Measurements from ENCODE around the gene ZNF618.

DNA sequence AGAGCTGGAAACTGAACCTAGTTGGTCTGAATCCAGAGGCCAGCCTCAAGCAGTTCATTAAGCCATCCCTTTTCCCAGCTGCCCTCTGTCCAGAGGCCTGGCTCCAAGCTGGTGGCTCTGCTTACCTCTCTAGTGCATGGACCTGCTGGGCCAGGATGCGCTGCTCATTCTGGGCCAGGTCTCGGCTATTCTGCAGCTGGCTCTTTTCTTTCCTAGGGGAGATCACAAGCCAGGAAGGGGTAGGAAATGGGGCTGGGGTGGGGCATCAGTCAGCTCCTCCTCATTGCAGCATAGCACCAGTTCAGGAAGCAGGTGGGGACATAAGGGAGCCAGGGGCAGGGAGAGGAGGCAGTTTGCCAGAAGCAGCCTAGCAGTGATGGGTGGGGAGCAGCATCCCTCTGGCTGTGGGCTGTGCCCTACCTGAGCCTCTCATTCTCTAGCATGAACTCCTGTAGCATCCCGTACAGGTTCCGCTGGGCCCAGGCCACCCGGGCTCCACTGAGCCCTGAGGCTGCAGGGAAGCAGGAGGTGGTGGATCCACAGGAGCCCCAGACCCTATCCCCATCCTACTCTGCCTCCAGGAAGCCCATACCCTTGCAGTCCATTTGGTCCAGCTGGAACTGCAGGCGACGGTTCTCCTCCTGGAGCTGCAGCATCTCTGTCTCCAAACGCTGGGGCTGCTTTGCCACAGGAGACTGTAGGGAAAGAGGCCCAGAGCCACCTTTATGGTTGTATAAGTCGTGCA, 217.8 kb downstream of the ZNF618 start:
- TF ChIP-seq, protein P1, sequence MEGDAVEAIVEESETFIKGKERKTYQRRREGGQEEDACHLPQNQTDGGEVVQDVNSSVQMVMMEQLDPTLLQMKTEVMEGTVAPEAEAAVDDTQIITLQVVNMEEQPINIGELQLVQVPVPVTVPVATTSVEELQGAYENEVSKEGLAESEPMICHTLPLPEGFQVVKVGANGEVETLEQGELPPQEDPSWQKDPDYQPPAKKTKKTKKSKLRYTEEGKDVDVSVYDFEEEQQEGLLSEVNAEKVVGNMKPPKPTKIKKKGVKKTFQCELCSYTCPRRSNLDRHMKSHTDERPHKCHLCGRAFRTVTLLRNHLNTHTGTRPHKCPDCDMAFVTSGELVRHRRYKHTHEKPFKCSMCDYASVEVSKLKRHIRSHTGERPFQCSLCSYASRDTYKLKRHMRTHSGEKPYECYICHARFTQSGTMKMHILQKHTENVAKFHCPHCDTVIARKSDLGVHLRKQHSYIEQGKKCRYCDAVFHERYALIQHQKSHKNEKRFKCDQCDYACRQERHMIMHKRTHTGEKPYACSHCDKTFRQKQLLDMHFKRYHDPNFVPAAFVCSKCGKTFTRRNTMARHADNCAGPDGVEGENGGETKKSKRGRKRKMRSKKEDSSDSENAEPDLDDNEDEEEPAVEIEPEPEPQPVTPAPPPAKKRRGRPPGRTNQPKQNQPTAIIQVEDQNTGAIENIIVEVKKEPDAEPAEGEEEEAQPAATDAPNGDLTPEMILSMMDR (IDR thresholded peaks at IDR 0.05; ENCODE audit: poor library complexity): no peak
- TF ChIP-seq EZH2phosphoT487 (IDR thresholded peaks at IDR 0.05; ENCODE audit: low read depth, severe bottlenecking, unreplicated experiment) (no peak), EZH2 (IDR thresholded peaks at IDR 0.05; ENCODE audit: borderline replicate concordance) (no peak)
